Stomach (tissue), 9 donors: ENCODE data around the gene GTSE1. TPM values are rescaled to one million over a fixed set of nuclear protein-coding genes. Genes with fewer than 3 reads are reported as not detected.
A peak's percentile ranks its signal among the peaks of the same experiment; 100 is the strongest.

ENCODE experiments used
- DNase-seq, 2 donors: peaks; one replicate each; pipeline versions ENCODE4 v3.0.0 to v3.0.0-alpha.2; 2013 to 2019
- H3K27ac ChIP-seq, 5 donors: fragments of 200-600 bp in 4 of 5; sonication (generic) in 4 of 5; one replicate each; pipeline ENCODE4 v1.5.1; 2013 to 2019; ENCODE audit warnings: mild to moderate bottlenecking in 1 of 5, moderate library complexity in 1 of 5
- H3K27me3 ChIP-seq, 3 donors: fragments of 200-600 bp; sonication (generic); one replicate each; pipeline ENCODE4 v1.5.1; 2017 to 2019; ENCODE audit warnings: mixed run types in 1 of 3
- H3K36me3 ChIP-seq, 4 donors: fragments of 200-600 bp; sonication (generic); 1 replicate in 3 of 4; 2 replicates in 1 of 4; pipeline ENCODE4 v1.5.1; 2016 to 2019
- H3K4me1 ChIP-seq, 4 donors: fragments of 200-600 bp; sonication (generic); one replicate each; pipeline ENCODE4 v1.5.1; 2016 to 2019
- H3K4me3 ChIP-seq, 4 donors: fragments of 200-600 bp; sonication (generic) in 3 of 4; one replicate each; pipeline ENCODE4 v1.5.1; 2016 to 2019; ENCODE audit warnings: mild to moderate bottlenecking in 1 of 4
- H3K9me3 ChIP-seq, 4 donors: fragments of 200-600 bp; sonication (generic); one replicate each; pipeline ENCODE4 v1.5.1; 2016 to 2019
- EP300 ChIP-seq: sonication (generic); formaldehyde crosslinking; IDR thresholded peaks from one replicate; pipeline ENCODE4 v1.6.1; 2017; ENCODE audit warnings: antibody characterized with exemption
- POLR2A ChIP-seq, 4 donors: fragments of 450-650 bp; IDR thresholded peaks; one replicate each; pipeline ENCODE4 v1.6.1; 2016; ENCODE audit warnings: antibody characterized with exemption in 4 of 4, control low read depth in 2 of 4, mild to moderate bottlenecking in 1 of 4, moderate library complexity in 1 of 4
- POLR2AphosphoS5 ChIP-seq, 3 donors: sonication (generic); formaldehyde crosslinking; IDR thresholded peaks; one replicate each; pipeline ENCODE4 v1.6.1; 2016; ENCODE audit warnings: antibody characterized with exemption in 3 of 3
- WGBS, 5 donors: extraction: QIAGEN DNeasy Blood & Tissue Kit in 3 of 5; methylation state at CpG; one replicate each; pipeline versions ENCODE4 v1.1.5 to v1.1.7; 2013 to 2018; 5-methylcytosine and 5-hydroxymethylcytosine counted together
- intact Hi-C: fragments of 100-400 bp; cut with DNase I; formaldehyde crosslinking; loops from one replicate; pipeline ENCODE4 v1.15.1; 2023; ENCODE audit warnings: low total_unique reads
- polyA plus RNA-seq, 3 donors: library from polyadenylated mRNA; stranded (reverse); fragments of 200-250 nt; gene quantifications; one replicate each; pipeline ENCODE4 v1.2.3, GENCODE V29; 2013
- total RNA-seq, 5 donors: library from RNA; depleted of rRNA; stranded (reverse); fragments of >200 nt; gene quantifications; one replicate each; pipeline versions ENCODE4 v1.1.0 to v1.2.3, GENCODE V29; 2014 to 2016
- TF ChIP-seq, protein P1 (sequence below), 7 experiments: fragments of 450-650 bp in 4 of 7; fragments of 200-600 bp in 3 of 7; sonication (generic) in 3 of 7; IDR thresholded peaks; one replicate each; pipeline ENCODE4 v1.5.1; 2016 to 2019; ENCODE audit warnings: antibody characterized with exemption in 7 of 7, control low read depth in 2 of 7, mild to moderate bottlenecking in 1 of 7
- donor health status: healthy with polysubstance abuse.
- donor health status: Bipolar disorder and iron deficiency.
- donor health status: healthy.

Gene GTSE1
- total and polyA plus RNA-seq, 8 donors, result 1.1 to 64.0 (median 4.2) TPM

DNA sequence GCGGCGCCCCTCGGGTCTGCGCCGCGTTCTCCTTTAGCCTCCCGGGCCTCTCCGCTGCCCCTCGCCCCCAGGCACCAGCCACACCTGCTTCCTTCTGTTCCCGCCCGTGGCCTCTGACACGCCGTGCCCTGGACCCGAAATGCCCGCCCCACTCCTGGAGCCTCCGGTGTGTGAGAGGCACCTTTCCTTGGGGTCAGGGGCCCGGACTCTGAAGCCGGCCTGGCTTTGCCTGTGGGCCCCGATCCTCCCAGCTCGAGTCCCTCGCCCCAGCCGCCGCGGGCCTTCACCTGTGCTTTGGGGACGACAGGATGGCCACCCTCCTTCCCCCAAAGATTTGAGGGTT is 45.9 kb upstream of the GTSE1 start:
- peak overlapping the region; percentile 75 to 87 (median 83) for H3K4me3 ChIP-seq
- no peak for DNase-seq
- TF ChIP-seq, protein P1, sequence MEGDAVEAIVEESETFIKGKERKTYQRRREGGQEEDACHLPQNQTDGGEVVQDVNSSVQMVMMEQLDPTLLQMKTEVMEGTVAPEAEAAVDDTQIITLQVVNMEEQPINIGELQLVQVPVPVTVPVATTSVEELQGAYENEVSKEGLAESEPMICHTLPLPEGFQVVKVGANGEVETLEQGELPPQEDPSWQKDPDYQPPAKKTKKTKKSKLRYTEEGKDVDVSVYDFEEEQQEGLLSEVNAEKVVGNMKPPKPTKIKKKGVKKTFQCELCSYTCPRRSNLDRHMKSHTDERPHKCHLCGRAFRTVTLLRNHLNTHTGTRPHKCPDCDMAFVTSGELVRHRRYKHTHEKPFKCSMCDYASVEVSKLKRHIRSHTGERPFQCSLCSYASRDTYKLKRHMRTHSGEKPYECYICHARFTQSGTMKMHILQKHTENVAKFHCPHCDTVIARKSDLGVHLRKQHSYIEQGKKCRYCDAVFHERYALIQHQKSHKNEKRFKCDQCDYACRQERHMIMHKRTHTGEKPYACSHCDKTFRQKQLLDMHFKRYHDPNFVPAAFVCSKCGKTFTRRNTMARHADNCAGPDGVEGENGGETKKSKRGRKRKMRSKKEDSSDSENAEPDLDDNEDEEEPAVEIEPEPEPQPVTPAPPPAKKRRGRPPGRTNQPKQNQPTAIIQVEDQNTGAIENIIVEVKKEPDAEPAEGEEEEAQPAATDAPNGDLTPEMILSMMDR (IDR thresholded peaks at IDR 0.05), result no peak
- TF ChIP-seq EP300 (no peak), POLR2AphosphoS5 (IDR thresholded peaks at IDR 0.05) (no peak), POLR2A (IDR thresholded peaks at IDR 0.05) (no peak)
- peaks cover 0 to 8% (median 3%) of the 10 kb centered on the region in 4 donors for H3K36me3 ChIP-seq
- H3K9me3 ChIP-seq, result no peaks in the 10 kb centered on the region
- no peaks in the 10 kb centered on the region for H3K27me3 ChIP-seq
- H3K27ac ChIP-seq, result peak overlapping the region; percentile 84 to 92 (median 89)
- intact Hi-C loops, result no loop called here
- H3K4me1 ChIP-seq, result peaks cover 6 to 42% (median 23%) of the 10 kb centered on the region in 4 donors
- WGBS, 5 donors, result 2 to 22% (median 6%) methylated on average over 4 to 25 of the region's 25 CpGs

DNA sequence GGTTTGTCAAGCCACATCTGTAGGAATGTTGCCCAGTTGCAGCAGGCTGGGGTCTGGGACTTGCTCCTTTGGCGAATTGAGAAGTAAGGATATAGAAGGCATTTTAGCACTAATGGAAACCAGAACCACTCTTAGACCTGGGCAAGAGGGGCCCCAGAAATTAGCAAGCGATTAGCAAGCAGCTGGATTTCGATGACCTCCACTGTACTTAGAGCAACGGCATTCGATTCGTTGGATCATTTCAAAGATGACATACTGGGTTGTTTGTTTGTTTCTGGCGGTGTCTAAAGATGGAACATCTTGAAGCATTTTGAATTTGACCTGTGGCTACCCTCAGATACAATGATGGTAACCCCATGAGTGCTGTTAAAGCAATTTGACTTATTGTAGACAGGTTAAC is 45.4 kb upstream of the GTSE1 start:
- Histone ChIP-seq H3K36me3 (peaks cover 0 to 8% (median 3%) of the 10 kb centered on the region in 4 donors), H3K27me3 (no peaks in the 10 kb centered on the region), H3K4me3 (peak overlapping the region; percentile 75 to 87 (median 83)), H3K4me1 (peaks cover 6 to 36% (median 23%) of the 10 kb centered on the region in 4 donors), H3K9me3 (no peaks in the 10 kb centered on the region), H3K27ac (peak overlapping the region in 3 of 5 donors; percentile 89 to 92 (median 90))
- intact Hi-C loops, result no loop called here
- TF ChIP-seq POLR2AphosphoS5 (IDR thresholded peaks at IDR 0.05) (no peak), POLR2A (IDR thresholded peaks at IDR 0.05) (no peak), EP300 (no peak)
- TF ChIP-seq, protein P1 (IDR thresholded peaks at IDR 0.05), result no peak
- 71 to 86% (median 82%) methylated on average over 7 of the region's 7 CpGs for WGBS, 5 donors
- DNase-seq, result no peak

DNA sequence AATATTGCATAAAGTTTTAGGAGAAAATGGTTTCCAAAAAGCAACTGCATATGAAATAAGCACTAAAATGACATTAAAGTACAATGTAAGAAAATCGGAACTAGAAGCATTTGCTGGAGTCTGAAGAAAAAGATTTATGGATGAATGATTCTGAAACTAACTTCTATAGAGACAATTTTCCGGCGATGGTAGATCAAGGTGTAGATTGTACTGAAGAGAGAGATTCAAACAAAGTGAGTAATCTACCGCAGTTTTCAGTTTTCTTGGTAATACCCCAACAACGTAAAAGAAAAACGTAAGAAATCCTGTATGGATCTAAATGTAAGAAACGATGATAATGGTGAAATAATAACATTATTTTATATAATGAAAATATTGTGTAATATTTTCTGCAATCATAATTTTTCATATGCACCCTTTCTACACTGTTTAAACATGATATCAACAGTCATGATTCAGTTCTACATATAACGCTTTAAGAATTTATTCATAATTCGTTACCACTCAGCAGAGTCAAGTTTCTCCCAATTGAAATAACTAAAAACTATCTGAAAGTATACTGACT is 44.8 kb upstream of the GTSE1 start:
- no peak for TF ChIP-seq EP300
- no peak for TF ChIP-seq POLR2AphosphoS5 (IDR thresholded peaks at IDR 0.05)
- TF ChIP-seq, protein P1 (IDR thresholded peaks at IDR 0.05), result no peak
- TF ChIP-seq POLR2A (IDR thresholded peaks at IDR 0.05), result no peak
- no peak overlapping the region for H3K4me3 ChIP-seq
- peaks cover 6 to 35% (median 23%) of the 10 kb centered on the region in 4 donors for H3K4me1 ChIP-seq
- no peak overlapping the region for H3K27ac ChIP-seq
- H3K9me3 ChIP-seq, result no peaks in the 10 kb centered on the region
- peaks cover 0 to 2% (median under 1%) of the 10 kb centered on the region in 4 donors for H3K36me3 ChIP-seq
- no peaks in the 10 kb centered on the region for H3K27me3 ChIP-seq
- intact Hi-C loops, result no loop called here
- DNase-seq, result no peak
- WGBS, 5 donors, result 84 to 93% (median 90%) methylated on average over 9 of the region's 9 CpGs

DNA sequence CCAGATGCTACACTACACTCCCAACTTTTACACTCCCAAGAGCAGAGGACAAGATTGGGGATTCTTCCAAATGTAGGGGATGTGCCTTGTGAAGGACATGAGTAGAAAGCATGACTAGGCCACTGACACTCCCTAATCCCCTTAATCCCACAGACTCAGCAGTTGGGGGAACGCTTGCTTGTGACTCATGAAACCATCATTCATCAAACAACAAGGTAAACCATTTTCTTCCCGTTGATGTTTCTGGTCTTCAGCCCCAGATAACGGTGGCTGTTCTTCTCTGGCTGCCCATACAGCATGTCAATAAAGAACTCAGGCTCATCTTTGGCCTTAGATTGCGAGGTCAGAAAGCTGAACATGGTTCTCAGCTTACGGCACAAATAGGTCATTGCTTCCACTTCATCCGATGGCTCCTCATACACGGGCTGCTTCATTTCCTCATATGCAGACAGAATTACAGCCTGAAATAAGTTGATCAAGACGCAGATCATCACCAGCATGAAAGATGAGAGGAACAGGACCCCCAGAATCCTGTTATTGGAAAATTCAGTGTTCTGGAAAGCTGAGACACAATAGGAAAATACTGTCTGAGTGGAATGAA is 40.2 kb upstream of the GTSE1 start:
- intact Hi-C loops, result no loop called here
- DNase-seq, result no peak
- no peaks in the 10 kb centered on the region for H3K27me3 ChIP-seq

More for the DNA sequence above, 40.2 kb upstream of the GTSE1 start:
- Histone ChIP-seq H3K9me3 (no peaks in the 10 kb centered on the region), H3K4me3 (no peak overlapping the region), H3K36me3 (no peaks in the 10 kb centered on the region), H3K27ac (no peak overlapping the region), H3K4me1 (peaks cover 0 to 5% (median 1%) of the 10 kb centered on the region in 4 donors)
- WGBS, 5 donors, result 54 to 84% (median 76%) methylated on average over 8 of the region's 8 CpGs
- TF ChIP-seq EP300 (no peak), POLR2A (IDR thresholded peaks at IDR 0.05) (no peak), POLR2AphosphoS5 (IDR thresholded peaks at IDR 0.05) (no peak)
- TF ChIP-seq, protein P1 (IDR thresholded peaks at IDR 0.05), result no peak
